Neutrophil (primary cell): ENCODE measurements around the gene CLTA.

ENCODE experiments used
- H3K27ac ChIP-seq: fragments of 200-600 bp; sonication (generic); 2 replicates; pipeline ENCODE4 v1.5.1; 2016; ENCODE audit warnings: mild to moderate bottlenecking, moderate library complexity
- H3K27me3 ChIP-seq: fragments of 200-600 bp; sonication (generic); 2 replicates; pipeline ENCODE4 v1.6.0; 2016; ENCODE audit warnings: mild to moderate bottlenecking
- H3K36me3 ChIP-seq: fragments of 200-600 bp; sonication (generic); 2 replicates; pipeline ENCODE4 v1.5.1; 2017
- H3K4me1 ChIP-seq, 2 experiments: fragments of 200-600 bp in 1 of 2; sonication (generic) in 1 of 2; 1 replicate in 1 of 2; 2 replicates in 1 of 2; pipeline versions ENCODE4 v1.5.1 to v1.6.1; 2013 to 2016; ENCODE audit warnings: low read depth in 1 of 2, low read length in 1 of 2, mild to moderate bottlenecking in 1 of 2, moderate library complexity in 1 of 2; ENCODE audit not compliant: control insufficient read depth in 1 of 2, insufficient read depth in 1 of 2
- H3K4me3 ChIP-seq, 2 experiments: fragments of 200-600 bp in 1 of 2; sonication (generic) in 1 of 2; 1 replicate in 1 of 2; 2 replicates in 1 of 2; pipeline ENCODE4 v1.5.1; 2013 to 2016; ENCODE audit warnings: low read depth in 1 of 2, low read length in 1 of 2, mild to moderate bottlenecking in 1 of 2, moderate library complexity in 1 of 2
- H3K9me3 ChIP-seq: fragments of 200-600 bp; sonication (generic); 2 replicates; pipeline ENCODE4 v1.5.1; 2016
- TF ChIP-seq, protein P1 (sequence below): fragments of 200-600 bp; sonication (generic); IDR thresholded peaks from 2 replicates; pipeline ENCODE4 v1.5.1; 2016; ENCODE audit warnings: antibody characterized with exemption

The CLTA gene

DNA sequence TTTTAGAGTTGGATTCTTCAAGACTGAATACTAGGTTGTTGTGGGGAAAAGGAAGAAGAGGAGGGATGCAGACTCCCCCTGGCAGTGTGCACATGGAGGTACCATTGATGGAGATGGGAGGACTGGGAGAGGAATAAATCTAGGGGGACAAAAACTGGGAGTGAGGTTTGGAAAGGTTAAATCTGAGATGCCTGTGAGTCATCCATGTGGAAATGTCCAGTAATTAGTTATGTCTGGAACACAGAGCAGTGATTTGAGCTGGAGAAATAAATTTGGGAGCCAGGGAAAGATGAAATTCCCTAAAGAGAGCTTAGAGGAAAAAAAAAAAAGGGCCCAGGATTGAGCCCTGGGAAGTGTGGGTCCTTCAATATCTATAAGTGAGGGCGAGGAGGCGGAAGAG is 29.5 kb upstream of the CLTA start:
- no peaks in the 10 kb centered on the region for H3K9me3 ChIP-seq
- no peaks in the 10 kb centered on the region for H3K27me3 ChIP-seq
- H3K4me1 ChIP-seq: peaks cover 17 to 29% of the 10 kb centered on the region in 2 experiments
- peaks cover 63% of the 10 kb centered on the region for H3K36me3 ChIP-seq
- no peak overlapping the region for H3K4me3 ChIP-seq
- TF ChIP-seq, protein P1, sequence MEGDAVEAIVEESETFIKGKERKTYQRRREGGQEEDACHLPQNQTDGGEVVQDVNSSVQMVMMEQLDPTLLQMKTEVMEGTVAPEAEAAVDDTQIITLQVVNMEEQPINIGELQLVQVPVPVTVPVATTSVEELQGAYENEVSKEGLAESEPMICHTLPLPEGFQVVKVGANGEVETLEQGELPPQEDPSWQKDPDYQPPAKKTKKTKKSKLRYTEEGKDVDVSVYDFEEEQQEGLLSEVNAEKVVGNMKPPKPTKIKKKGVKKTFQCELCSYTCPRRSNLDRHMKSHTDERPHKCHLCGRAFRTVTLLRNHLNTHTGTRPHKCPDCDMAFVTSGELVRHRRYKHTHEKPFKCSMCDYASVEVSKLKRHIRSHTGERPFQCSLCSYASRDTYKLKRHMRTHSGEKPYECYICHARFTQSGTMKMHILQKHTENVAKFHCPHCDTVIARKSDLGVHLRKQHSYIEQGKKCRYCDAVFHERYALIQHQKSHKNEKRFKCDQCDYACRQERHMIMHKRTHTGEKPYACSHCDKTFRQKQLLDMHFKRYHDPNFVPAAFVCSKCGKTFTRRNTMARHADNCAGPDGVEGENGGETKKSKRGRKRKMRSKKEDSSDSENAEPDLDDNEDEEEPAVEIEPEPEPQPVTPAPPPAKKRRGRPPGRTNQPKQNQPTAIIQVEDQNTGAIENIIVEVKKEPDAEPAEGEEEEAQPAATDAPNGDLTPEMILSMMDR: no peak
- no peak overlapping the region for H3K27ac ChIP-seq

DNA sequence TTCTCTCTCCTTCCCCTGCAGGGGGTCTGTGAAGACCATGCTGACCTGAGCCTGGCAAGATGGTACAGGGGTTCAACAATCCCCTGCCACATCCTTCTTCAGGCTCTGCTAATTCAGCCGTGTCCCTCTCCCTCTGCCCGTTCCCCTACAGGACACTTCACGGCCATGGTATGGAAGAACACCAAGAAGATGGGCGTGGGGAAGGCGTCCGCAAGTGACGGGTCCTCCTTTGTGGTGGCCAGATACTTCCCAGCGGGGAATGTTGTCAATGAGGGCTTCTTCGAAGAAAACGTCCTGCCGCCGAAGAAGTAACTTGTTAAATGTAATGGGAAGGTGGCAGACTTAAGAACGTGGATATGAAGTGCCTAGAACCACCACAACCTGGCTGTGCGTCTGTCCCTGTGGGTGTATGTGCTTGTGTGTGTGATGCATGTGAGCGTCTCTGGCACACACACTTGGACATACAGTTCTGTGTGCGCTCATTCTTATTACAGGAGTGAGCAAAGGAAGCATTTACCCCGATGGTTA is 28.4 kb upstream of the CLTA start:
- H3K9me3 ChIP-seq: no peaks in the 10 kb centered on the region
- peaks cover 22 to 40% of the 10 kb centered on the region in 2 experiments for H3K4me1 ChIP-seq
- no peaks in the 10 kb centered on the region for H3K27me3 ChIP-seq
- TF ChIP-seq, protein P1: no peak
- no peak overlapping the region for H3K4me3 ChIP-seq
- peak overlapping the region; percentile 52 for H3K27ac ChIP-seq
- peaks cover 56% of the 10 kb centered on the region for H3K36me3 ChIP-seq

DNA sequence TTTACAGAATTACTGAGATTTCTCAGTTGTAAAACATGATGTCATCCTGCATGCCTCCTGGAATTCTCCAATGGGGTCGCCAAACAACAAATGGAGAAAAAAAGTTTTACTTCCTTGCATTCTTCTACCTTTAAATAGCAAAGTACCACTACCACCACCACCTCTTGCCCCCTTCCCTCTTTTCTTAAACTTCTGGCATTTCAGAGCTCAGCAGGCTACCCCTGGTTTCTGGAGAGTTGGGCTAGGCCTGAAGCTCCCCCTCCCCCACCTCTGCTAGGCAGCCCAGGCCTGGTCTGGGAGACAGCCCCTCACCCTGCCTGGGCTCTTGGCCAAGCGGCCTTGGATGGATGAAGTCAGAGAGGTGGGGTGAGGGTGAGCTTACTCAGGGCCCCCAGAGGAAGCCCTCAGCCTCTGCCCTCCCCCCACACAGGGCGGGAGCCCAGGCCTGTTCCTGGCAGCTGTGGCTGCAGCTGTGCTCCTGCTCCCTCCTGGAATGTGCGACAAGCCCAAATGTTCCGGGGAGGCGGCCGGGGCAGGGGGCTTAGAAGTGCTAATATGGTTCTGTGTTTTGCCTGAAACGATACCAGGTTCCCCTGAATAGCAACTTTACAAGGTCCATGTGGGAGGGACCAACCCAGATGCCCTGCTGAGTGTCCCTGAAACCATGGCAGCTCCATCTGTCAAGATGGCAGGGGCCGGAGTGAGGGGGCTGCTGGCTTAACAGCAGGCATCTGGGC is 27.5 kb upstream of the CLTA start:
- Histone ChIP-seq H3K27ac (peak overlapping the region; percentile 68), H3K4me3 (no peak overlapping the region), H3K27me3 (no peaks in the 10 kb centered on the region), H3K4me1 (peaks cover 16 to 31% of the 10 kb centered on the region in 2 experiments), H3K9me3 (no peaks in the 10 kb centered on the region), H3K36me3 (peaks cover 56% of the 10 kb centered on the region)
- TF ChIP-seq, protein P1: no peak

DNA sequence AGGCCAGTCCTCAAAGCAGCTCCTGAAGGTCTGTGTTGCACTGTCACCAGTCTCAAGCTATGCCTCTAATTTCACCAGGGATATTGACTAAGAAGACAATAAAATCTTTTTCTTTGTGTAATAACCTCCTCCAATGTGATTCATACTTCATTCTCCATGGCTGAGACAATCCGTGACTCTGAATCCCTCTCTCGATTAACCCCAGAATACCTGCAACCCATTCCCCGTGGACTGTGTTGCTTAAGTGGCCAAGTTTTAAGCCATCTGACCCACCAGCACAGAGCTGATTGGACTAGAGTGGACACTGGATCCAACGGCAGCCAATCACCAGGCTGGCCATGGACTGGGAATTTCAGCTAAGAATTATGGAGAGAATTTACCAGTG is 26.9 kb upstream of the CLTA start:
- Histone ChIP-seq H3K4me3 (no peak overlapping the region), H3K27ac (peak overlapping the region; percentile 68), H3K27me3 (no peaks in the 10 kb centered on the region), H3K9me3 (no peaks in the 10 kb centered on the region), H3K36me3 (peaks cover 53% of the 10 kb centered on the region), H3K4me1 (peaks cover 10 to 25% of the 10 kb centered on the region in 2 experiments)
- TF ChIP-seq, protein P1: no peak

DNA sequence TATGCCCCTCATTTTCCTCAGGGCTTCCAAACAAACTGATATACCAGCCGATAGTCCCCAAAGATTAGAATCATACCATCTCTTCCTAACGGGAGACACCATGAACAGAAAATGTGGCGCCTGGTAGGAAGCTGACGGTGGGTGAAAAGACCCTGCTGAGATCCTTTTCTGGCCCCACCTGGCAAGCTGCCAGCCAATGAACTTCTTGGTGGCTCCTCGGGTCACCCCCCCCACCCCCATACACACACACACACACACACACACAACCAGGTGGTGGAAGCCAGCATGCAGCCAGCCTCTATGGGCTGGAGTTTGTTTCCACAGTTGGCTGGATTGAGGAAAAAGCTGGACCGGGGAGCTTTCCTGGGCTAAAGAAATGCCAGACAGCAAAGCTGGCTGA is 26.3 kb upstream of the CLTA start:
- H3K9me3 ChIP-seq: no peaks in the 10 kb centered on the region
- H3K27me3 ChIP-seq: no peaks in the 10 kb centered on the region
- H3K36me3 ChIP-seq: peaks cover 48% of the 10 kb centered on the region
- no peak overlapping the region for H3K4me3 ChIP-seq
- H3K4me1 ChIP-seq: peaks cover 12 to 24% of the 10 kb centered on the region in 2 experiments
- TF ChIP-seq, protein P1: no peak
- peak overlapping the region; percentile 68 for H3K27ac ChIP-seq
